H1 (cell line): ENCODE results near the gene EPHA6.

Experiments
- ASH2L ChIP-seq: fragments of 200-600, 300-600 bp; sonication (generic); IDR thresholded peaks from one replicate; pipeline ENCODE4 v1.7.1; 2017; ENCODE audit warnings: low read length
- CREB1 ChIP-seq: IDR thresholded peaks from 2 replicates; pipeline ENCODE4 v1.6.1; 2012; ENCODE audit warnings: inconsistent platforms
- CTCF ChIP-seq, 3 experiments: IDR thresholded peaks; 1 replicate in 2 of 3; 2 replicates in 1 of 3; pipeline versions ENCODE4 v1.5.1 to v1.6.1; 2011; ENCODE audit warnings: low read length in 3 of 3, mild to moderate bottlenecking in 3 of 3, inconsistent platforms in 2 of 3, low read depth in 1 of 3, moderate library complexity in 1 of 3; ENCODE audit not compliant: insufficient read depth in 1 of 3; ENCODE audit errors: control extremely low read depth in 1 of 3
- EZH2 ChIP-seq: fragments of 200-600 bp; sonication (generic); IDR thresholded peaks from 2 replicates; pipeline ENCODE4 v1.7.1; 2012; ENCODE audit warnings: low read depth, mild to moderate bottlenecking, moderate library complexity, low read length, inconsistent platforms; ENCODE audit not compliant: severe bottlenecking
- MAX ChIP-seq: IDR thresholded peaks from 2 replicates; pipeline ENCODE4 v1.6.1; 2012; ENCODE audit warnings: inconsistent platforms
- NRF1 ChIP-seq: IDR thresholded peaks from 2 replicates; pipeline ENCODE4 v1.6.1; 2011; ENCODE audit warnings: mild to moderate bottlenecking, low read depth, low read length, improper control_type of control experiment
- POLR2A ChIP-seq, 2 experiments: IDR thresholded peaks; 1 replicate in 1 of 2; 2 replicates in 1 of 2; pipeline ENCODE4 v1.6.1; 2011; ENCODE audit warnings: low read depth in 2 of 2, low read length in 2 of 2, mild to moderate bottlenecking in 2 of 2; ENCODE audit errors: control extremely low read depth in 1 of 2
- POLR2AphosphoS5 ChIP-seq: IDR thresholded peaks from 2 replicates; pipeline ENCODE4 v1.6.1; 2011; ENCODE audit warnings: low read depth, low read length
- RAD21 ChIP-seq, 2 experiments: IDR thresholded peaks in 1 of 2; conservative IDR thresholded peaks in 1 of 2; 2 replicates each; pipeline ENCODE4 v1.6.1; 2011; ENCODE audit warnings: low read depth in 2 of 2, low read length in 2 of 2, improper control_type of control experiment in 1 of 2, inconsistent platforms in 1 of 2, mild to moderate bottlenecking in 1 of 2, moderate library complexity in 1 of 2
- RFX5 ChIP-seq: IDR thresholded peaks from 2 replicates; pipeline ENCODE4 v1.6.1; 2011; ENCODE audit warnings: low read depth, low read length, improper control_type of control experiment, borderline replicate concordance
- TCF12 ChIP-seq: IDR thresholded peaks from 2 replicates; pipeline ENCODE4 v1.6.1; 2011; ENCODE audit warnings: low read depth, mild to moderate bottlenecking, low read length
- TEAD4 ChIP-seq: IDR thresholded peaks from 2 replicates; pipeline ENCODE4 v1.6.1; 2012; ENCODE audit warnings: low read depth, low read length, inconsistent platforms, mixed read lengths
- USF2 ChIP-seq: IDR thresholded peaks from 2 replicates; pipeline ENCODE4 v1.6.1; 2011; ENCODE audit warnings: low read length, improper control_type of control experiment
- ZNF274 ChIP-seq: IDR thresholded peaks from 2 replicates; pipeline ENCODE4 v1.7.0; 2012; ENCODE audit warnings: low read length, borderline replicate concordance; ENCODE audit errors: extremely low read depth

GRCh38 chr3:97001611-97002010 is 187.2 kb downstream of the EPHA6 start:
- TF ChIP-seq CTCF (IDR thresholded peaks at IDR 0.05; ENCODE audit: control extremely low read depth in 1 of 3, insufficient read depth in 1 of 3, low read depth in 1 of 3, low read length in 3 of 3) (no peak), EZH2 (no peak), ZNF274 (no peak), RAD21 (IDR thresholded peaks at IDR 0.05 in 1 of 2, conservative IDR thresholded peaks at IDR 0.05 in 1 of 2; ENCODE audit: low read depth in 2 of 2, low read length in 2 of 2) (no peak), POLR2A (IDR thresholded peaks at IDR 0.05; ENCODE audit: control extremely low read depth in 1 of 2, low read depth in 2 of 2, low read length in 2 of 2) (no peak), ASH2L (no peak), NRF1 (no peak), POLR2AphosphoS5 (no peak), MAX (no peak), USF2 (no peak), TEAD4 (no peak), TCF12 (no peak), RFX5 (no peak), CREB1 (no peak)
